CD4-positive, CD25-positive, alpha-beta regulatory T cell (primary cell): Measurements from ENCODE around the gene MED16. TPM values are rescaled to one million over a fixed set of nuclear protein-coding genes. Genes with fewer than 3 reads are reported as not detected.

Experiments used
- ATAC-seq, 2 donors: fragments of 150-1000 bp; cut with Tn5 transposase; one replicate each; pipeline ENCODE4 v1.10.0; 2021; ENCODE audit warnings: low read depth in 2 of 2, moderate number of reproducible peaks in 2 of 2, moderate library complexity in 1 of 2
- DNase-seq, 3 donors: peaks; one replicate each; pipeline versions ENCODE4 v3.0.0 to v3.0.0-alpha.2; 2012 to 2022; ENCODE audit warnings: mixed read lengths in 1 of 3
- H3K27ac ChIP-seq: one replicate; pipeline ENCODE4 v1.7.0; 2013; ENCODE audit warnings: mild to moderate bottlenecking, low read length; ENCODE audit not compliant: insufficient read depth, poor library complexity, severe bottlenecking
- H3K27me3 ChIP-seq: one replicate; pipeline ENCODE4 v1.7.0; 2013; ENCODE audit warnings: low read length; ENCODE audit not compliant: control insufficient read depth, insufficient read depth
- H3K36me3 ChIP-seq: one replicate; pipeline ENCODE4 v1.7.0; 2013; ENCODE audit warnings: mild to moderate bottlenecking, low read length, moderate library complexity; ENCODE audit not compliant: control insufficient read depth, insufficient read depth
- H3K4me1 ChIP-seq: 2 replicates; pipeline ENCODE4 v1.7.0; 2013; ENCODE audit warnings: mild to moderate bottlenecking, low read length; ENCODE audit not compliant: insufficient read depth, control insufficient read depth, poor library complexity, severe bottlenecking
- H3K4me3 ChIP-seq: one replicate; pipeline ENCODE4 v1.7.0; 2013; ENCODE audit warnings: low read depth, mild to moderate bottlenecking, low read length, moderate library complexity
- H3K9me3 ChIP-seq, 2 experiments: 1 replicate in 1 of 2; 2 replicates in 1 of 2; pipeline ENCODE4 v1.7.0; 2013; ENCODE audit warnings: low read length in 2 of 2, mild to moderate bottlenecking in 1 of 2, moderate library complexity in 1 of 2; ENCODE audit not compliant: control insufficient read depth in 2 of 2
- H3K27ac Mint-ChIP-seq, 3 donors: one replicate each; pipeline ENCODE4 v1.8.0; 2020 to 2022; ENCODE audit warnings: mild to moderate bottlenecking in 3 of 3, mixed read lengths in 3 of 3, moderate library complexity in 2 of 3
- H3K27me3 Mint-ChIP-seq: one replicate; pipeline ENCODE4 v1.8.0; 2022; ENCODE audit warnings: mild to moderate bottlenecking, mixed read lengths
- H3K36me3 Mint-ChIP-seq: one replicate; pipeline ENCODE4 v1.8.0; 2020; ENCODE audit warnings: mixed read lengths
- H3K4me1 Mint-ChIP-seq, 4 donors: one replicate each; pipeline ENCODE4 v1.8.0; 2020 to 2022; ENCODE audit warnings: mixed read lengths in 4 of 4, mild to moderate bottlenecking in 1 of 4
- H3K4me3 Mint-ChIP-seq, 4 donors: one replicate each; pipeline ENCODE4 v1.8.0; 2020 to 2022; ENCODE audit warnings: mild to moderate bottlenecking in 4 of 4, mixed read lengths in 4 of 4, moderate library complexity in 3 of 4
- H3K9me3 Mint-ChIP-seq, 7 donors: one replicate each; pipeline ENCODE4 v1.8.0; 2020 to 2022; ENCODE audit warnings: mixed read lengths in 7 of 7, mild to moderate bottlenecking in 3 of 7, moderate library complexity in 2 of 7
- polyA plus RNA-seq, 4 donors: library from polyadenylated mRNA; unstranded; fragments of 300-500 nt; fragmentation: Illumina TruSeq; gene quantifications; one replicate each; pipeline ENCODE4 v1.2.3, GENCODE V29; 2021
- total RNA-seq: library from RNA; stranded (reverse); gene quantifications from one replicate; pipeline ENCODE4 v1.2.3, GENCODE V29; 2022

MED16 gene
- total and polyA plus RNA-seq, 5 donors from 2014 or later: 61.9 to 91.7 (median 79.5) TPM

DNA sequence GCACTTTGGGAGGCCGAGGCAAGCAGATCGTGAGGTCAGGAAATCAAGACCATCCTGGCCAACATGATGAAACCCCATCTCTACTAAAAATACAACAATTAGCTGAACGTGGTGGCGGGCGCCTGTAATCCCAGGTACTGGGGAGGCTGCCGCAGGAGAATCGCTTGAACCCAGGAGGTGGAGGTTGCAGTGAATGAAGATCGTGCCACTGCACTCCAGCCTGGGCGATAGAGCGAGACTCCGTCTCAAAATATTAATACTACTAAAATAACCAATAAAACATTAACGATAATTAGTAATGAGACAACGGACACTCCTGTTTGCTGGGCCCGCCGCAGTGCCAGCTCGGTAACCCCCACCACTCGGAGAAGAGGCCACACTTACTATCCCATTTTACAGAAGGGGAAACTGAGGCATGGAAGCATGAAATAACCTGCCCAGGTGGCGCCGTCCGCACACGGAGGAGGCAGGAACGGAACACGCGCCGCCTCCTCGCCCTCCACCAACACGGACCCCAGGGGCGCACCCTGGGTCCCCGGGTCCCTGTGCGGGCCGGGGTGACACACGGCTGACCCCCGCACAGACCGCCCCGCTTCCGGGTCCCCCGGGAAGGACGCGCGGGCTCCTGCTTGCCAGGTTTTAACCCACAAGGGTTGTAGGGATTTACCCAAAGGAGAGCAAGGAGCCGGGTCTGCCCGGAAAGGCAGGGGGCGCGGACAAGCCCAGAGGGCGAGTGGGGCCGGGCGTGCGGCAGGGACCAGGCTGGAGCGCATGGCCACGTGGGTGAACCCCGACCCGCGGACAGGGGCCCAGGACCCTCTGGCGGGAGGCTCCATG is 18.4 kb upstream of the MED16 start:
- Mint-ChIP-seq H3K27ac (peak overlapping the region; percentile 62 to 100 (median 93)), H3K4me3 (peak overlapping the region; percentile 82 to 96 (median 94)), H3K9me3 (peaks cover 0 to 3% (median 0%) of the 10 kb centered on the region in 7 donors), H3K36me3 (peaks cover 9% of the 10 kb centered on the region), H3K27me3 (peaks cover 14% of the 10 kb centered on the region), H3K4me1 (peaks cover 0 to 60% (median 21%) of the 10 kb centered on the region in 4 donors)
- Histone ChIP-seq H3K36me3 (no peaks in the 10 kb centered on the region), H3K27me3 (no peaks in the 10 kb centered on the region), H3K4me1 (peaks cover 60% of the 10 kb centered on the region), H3K27ac (peak overlapping the region; percentile 94), H3K9me3 (no peaks in the 10 kb centered on the region), H3K4me3 (no peak overlapping the region)
- DNase-seq (no peak), ATAC-seq (no peak)

DNA sequence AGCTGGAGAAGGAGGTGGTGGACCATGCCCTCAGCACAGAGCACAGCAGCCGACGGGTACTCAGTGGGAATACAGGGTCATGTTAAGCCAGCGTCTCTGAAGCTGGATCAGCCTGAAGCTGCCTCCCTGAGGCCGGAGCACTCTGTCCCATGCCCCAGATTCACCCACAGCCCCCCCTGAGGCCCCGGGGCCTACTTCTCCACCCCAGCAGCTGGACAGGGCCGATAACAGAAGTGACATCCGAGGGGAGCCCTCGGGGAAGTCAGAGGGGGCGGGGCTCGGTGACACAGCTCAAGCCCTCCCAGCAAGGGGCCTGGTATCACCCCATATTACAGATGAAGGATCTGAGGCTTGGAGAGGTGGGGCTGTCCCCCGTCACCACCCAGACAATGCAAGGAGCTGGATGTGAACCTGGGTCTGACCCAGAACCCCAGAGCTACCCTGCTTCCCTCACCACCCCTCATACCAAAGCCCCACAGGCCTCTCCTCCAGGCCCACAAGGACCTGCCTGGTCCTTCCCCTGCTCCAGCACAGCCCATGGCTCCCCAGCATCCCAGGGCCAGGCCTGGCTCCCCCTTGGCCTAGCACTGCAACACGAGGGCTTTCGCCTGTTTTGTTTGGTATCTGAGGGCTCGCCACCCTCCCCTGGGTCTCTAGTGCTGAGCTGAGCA is 14.3 kb upstream of the MED16 start:
- Mint-ChIP-seq H3K36me3 (peaks cover 9% of the 10 kb centered on the region), H3K27me3 (peaks cover 14% of the 10 kb centered on the region), H3K4me1 (peaks cover 0 to 82% (median 33%) of the 10 kb centered on the region in 4 donors), H3K9me3 (peaks cover 0 to 1% (median 0%) of the 10 kb centered on the region in 7 donors), H3K27ac (peak overlapping the region; percentile 91 to 100 (median 100)), H3K4me3 (peak overlapping the region in 3 of 4 donors; percentile 81 to 94 (median 90))
- H3K4me3 ChIP-seq: peak overlapping the region; percentile 1
- H3K27me3 ChIP-seq: no peaks in the 10 kb centered on the region
- peaks cover 81% of the 10 kb centered on the region for H3K4me1 ChIP-seq
- H3K36me3 ChIP-seq: peaks cover 9% of the 10 kb centered on the region
- no peak for ATAC-seq
- peak in 1 of 3 donors; percentile 49 for DNase-seq
- no peaks in the 10 kb centered on the region for H3K9me3 ChIP-seq
- peak overlapping the region; percentile 73 for H3K27ac ChIP-seq

DNA sequence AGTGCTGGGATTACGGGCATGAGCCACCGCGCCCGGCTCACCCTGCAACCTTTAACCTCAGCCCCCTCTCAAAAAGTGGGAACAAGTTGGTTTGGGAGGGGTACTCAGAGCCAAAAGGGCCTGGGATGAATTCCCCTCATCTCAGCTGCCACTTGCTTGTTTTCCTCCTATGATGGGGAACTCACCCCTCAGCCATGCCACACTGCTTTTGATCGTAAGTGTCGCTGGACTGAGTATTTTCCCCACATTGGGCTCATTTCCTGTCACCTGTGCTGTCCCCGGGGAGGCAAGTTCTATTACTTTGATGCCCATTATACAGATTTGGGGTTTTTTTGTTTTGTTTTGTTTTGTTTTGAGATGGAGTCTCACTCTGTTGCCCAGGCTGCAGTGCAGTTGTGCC is 13.5 kb upstream of the MED16 start:
- H3K4me1 ChIP-seq: peaks cover 76% of the 10 kb centered on the region
- Mint-ChIP-seq H3K36me3 (peaks cover 9% of the 10 kb centered on the region), H3K4me1 (peaks cover 0 to 86% (median 34%) of the 10 kb centered on the region in 4 donors), H3K27me3 (peaks cover 14% of the 10 kb centered on the region), H3K4me3 (peak overlapping the region; percentile 81 to 94 (median 86)), H3K9me3 (peaks cover 0 to 1% (median 0%) of the 10 kb centered on the region in 7 donors), H3K27ac (peak overlapping the region; percentile 91 to 100 (median 100))
- H3K27me3 ChIP-seq: no peaks in the 10 kb centered on the region
- no peak overlapping the region for H3K4me3 ChIP-seq
- H3K27ac ChIP-seq: peak overlapping the region; percentile 73
- ATAC-seq: no peak
- peaks cover 16% of the 10 kb centered on the region for H3K36me3 ChIP-seq
- peak in 1 of 3 donors; percentile 67 for DNase-seq
- H3K9me3 ChIP-seq: no peaks in the 10 kb centered on the region

DNA sequence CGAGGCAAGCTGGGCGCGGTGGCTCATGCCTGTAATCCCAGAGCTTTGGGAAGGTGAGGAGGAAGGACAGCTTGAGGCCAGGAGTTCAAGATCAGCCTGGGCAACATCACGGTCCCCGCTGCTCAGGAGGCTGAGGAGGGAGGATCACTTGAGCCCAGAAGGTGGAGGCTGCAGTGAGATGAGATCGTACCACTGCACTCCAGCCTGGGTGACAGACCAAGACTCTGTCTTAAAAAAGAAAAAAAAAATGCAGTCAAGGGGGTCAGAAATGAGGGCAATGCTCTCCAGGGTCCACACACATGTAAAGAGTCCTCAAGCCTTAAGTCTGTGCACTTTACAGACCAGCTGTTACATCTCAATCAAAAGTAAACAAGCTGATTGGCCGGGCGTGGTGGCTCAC is 11.6 kb upstream of the MED16 start:
- Histone ChIP-seq H3K27ac (peak overlapping the region; percentile 5), H3K36me3 (peaks cover 22% of the 10 kb centered on the region), H3K4me3 (no peak overlapping the region), H3K4me1 (peaks cover 73% of the 10 kb centered on the region), H3K9me3 (no peaks in the 10 kb centered on the region), H3K27me3 (no peaks in the 10 kb centered on the region)
- no peak for ATAC-seq
- H3K4me3 Mint-ChIP-seq: peak overlapping the region in 3 of 4 donors; percentile 33 to 75 (median 44)
- peaks cover 7% of the 10 kb centered on the region for H3K36me3 Mint-ChIP-seq
- H3K4me1 Mint-ChIP-seq: peaks cover 0 to 78% (median 27%) of the 10 kb centered on the region in 4 donors
- no peak for DNase-seq
- peaks cover 0 to 2% (median 0%) of the 10 kb centered on the region in 7 donors for H3K9me3 Mint-ChIP-seq
- H3K27me3 Mint-ChIP-seq: peaks cover 9% of the 10 kb centered on the region
- peak overlapping the region in 2 of 3 donors; percentile 59 to 93 for H3K27ac Mint-ChIP-seq

DNA sequence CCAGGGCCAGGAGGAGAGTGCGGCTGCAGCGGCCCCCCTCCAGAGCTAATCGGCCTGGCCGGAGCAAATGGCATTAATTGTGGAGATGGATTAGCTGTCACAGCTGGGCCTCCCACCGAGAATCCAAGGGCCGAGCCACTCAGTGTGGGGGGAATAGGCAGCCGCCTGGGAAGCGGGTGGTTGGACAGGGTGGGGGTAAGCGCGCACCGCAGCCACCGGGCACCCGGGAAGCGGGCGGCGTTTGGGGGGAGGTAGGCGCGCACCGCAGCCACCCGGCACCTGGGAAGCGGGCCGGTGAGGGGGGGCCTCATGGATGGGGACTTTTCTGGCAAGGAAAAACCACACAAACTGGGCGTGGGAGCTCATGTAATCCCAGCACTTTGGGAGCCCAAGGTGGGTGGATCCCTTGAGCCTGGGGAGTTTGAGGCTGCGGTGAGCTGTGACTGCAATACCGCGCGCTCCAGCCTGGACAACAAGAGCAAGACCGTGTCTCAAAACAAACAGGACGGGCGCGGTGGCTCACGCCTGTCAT is 10.3 kb upstream of the MED16 start:
- Histone ChIP-seq H3K4me1 (peaks cover 63% of the 10 kb centered on the region), H3K27ac (no peak overlapping the region), H3K9me3 (no peaks in the 10 kb centered on the region), H3K27me3 (no peaks in the 10 kb centered on the region), H3K36me3 (peaks cover 30% of the 10 kb centered on the region), H3K4me3 (no peak overlapping the region)
- peaks cover 0 to 71% (median 21%) of the 10 kb centered on the region in 4 donors for H3K4me1 Mint-ChIP-seq
- peaks cover 0 to 2% (median 0%) of the 10 kb centered on the region in 7 donors for H3K9me3 Mint-ChIP-seq
- peak overlapping the region in 1 of 3 donors; percentile 59 for H3K27ac Mint-ChIP-seq
- ATAC-seq (no peak), DNase-seq (no peak)
- H3K4me3 Mint-ChIP-seq: peak overlapping the region in 1 of 4 donors; percentile 38
- no peaks in the 10 kb centered on the region for H3K36me3 Mint-ChIP-seq
- peaks cover 5% of the 10 kb centered on the region for H3K27me3 Mint-ChIP-seq

DNA sequence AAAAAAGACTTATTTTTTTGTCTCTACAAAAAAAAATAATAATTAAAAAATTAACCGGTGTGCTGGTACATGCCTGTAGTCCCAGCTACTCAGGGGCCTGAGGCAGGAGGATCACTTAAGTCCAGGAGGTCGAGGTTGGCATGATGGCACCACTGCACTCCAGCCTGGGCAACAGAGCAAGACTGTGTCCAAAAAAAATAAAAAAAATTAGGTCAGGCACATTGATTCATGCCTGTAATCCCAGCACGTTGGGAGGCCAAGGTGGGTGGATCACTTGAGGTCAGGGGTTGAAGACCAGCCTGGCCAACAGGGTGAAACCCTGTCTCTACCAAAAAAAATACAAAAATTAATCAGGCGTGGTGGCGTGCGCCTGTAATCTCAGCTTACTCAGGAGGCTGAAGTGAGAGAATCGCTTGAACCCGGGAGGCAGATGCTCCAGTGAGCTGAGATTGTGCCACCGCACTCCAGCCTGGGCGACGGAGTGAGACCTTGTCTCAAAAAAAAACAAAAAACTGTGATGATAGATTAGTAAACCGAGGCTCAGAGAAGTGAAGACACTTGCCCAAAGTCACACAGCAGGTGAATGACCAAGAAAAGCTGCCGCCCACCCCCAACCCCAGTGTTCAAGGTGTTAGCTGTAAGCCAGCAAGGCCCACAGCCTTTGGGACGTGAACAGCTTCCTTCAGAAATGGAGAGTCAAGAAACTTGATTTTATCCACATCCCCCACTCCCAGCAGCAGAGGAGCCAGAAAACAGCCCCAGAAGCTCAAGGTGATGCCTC is 9.6 kb upstream of the MED16 start:
- H3K9me3 ChIP-seq: no peaks in the 10 kb centered on the region
- ATAC-seq: no peak
- Mint-ChIP-seq H3K36me3 (no peaks in the 10 kb centered on the region), H3K4me3 (peak overlapping the region in 1 of 4 donors; percentile 33), H3K27ac (peak overlapping the region in 2 of 3 donors; percentile 62 to 92), H3K27me3 (peaks cover 5% of the 10 kb centered on the region), H3K9me3 (peaks cover 0 to 2% (median 0%) of the 10 kb centered on the region in 7 donors), H3K4me1 (peaks cover 0 to 65% (median 19%) of the 10 kb centered on the region in 4 donors)
- H3K27me3 ChIP-seq: no peaks in the 10 kb centered on the region
- H3K36me3 ChIP-seq: peaks cover 31% of the 10 kb centered on the region
- H3K4me1 ChIP-seq: peaks cover 56% of the 10 kb centered on the region
- no peak overlapping the region for H3K27ac ChIP-seq
- no peak for DNase-seq
- no peak overlapping the region for H3K4me3 ChIP-seq

DNA sequence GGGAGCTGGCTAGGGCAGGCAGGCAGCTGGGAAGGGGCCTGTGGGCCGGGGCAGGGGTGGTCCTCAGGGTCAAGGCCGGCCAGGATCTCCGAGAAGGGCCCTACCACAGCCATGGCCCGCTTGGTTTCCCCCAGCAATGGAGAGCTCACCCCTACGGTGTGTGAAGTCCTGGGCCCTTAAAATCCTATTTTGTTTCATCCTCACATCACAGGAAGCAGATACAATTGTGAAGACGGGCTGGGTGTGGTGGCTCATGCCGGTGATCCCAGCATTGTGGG is 9.0 kb upstream of the MED16 start:
- no peaks in the 10 kb centered on the region for H3K27me3 Mint-ChIP-seq
- H3K4me1 Mint-ChIP-seq: peaks cover 0 to 59% (median 18%) of the 10 kb centered on the region in 4 donors
- Histone ChIP-seq H3K4me3 (no peak overlapping the region), H3K9me3 (no peaks in the 10 kb centered on the region), H3K4me1 (peaks cover 50% of the 10 kb centered on the region), H3K27ac (no peak overlapping the region), H3K27me3 (no peaks in the 10 kb centered on the region), H3K36me3 (peaks cover 36% of the 10 kb centered on the region)
- H3K36me3 Mint-ChIP-seq: peaks cover 1% of the 10 kb centered on the region
- peaks cover 0 to 2% (median 0%) of the 10 kb centered on the region in 7 donors for H3K9me3 Mint-ChIP-seq
- ATAC-seq: no peak
- DNase-seq: no peak
- H3K27ac Mint-ChIP-seq: peak overlapping the region in 1 of 3 donors; percentile 36
- H3K4me3 Mint-ChIP-seq: no peak overlapping the region
